Pancreas (tissue), 10 donors: Measurements from ENCODE around the gene KRT73. TPM values are rescaled to one million over a fixed set of nuclear protein-coding genes. Genes with fewer than 3 reads are reported as not detected.

Experiments used
- ATAC-seq, 4 donors: fragments of 200-7000 bp; cut with Tn5 transposase; one replicate each; pipeline versions ENCODE4 v1.8.0 to v1.9.1; 2020; ENCODE audit warnings: mild to moderate bottlenecking in 4 of 4, moderate library complexity in 4 of 4
- DNase-seq, 6 donors: peaks; one replicate each; pipeline ENCODE4 v3.0.0-alpha.2; 2020
- FAIRE-seq: peaks from 2 replicates; lab custom pipeline; 2012; peaks lifted over from hg19 to GRCh38; lab: Jason Lieb, UNC
- H3K27ac ChIP-seq, 4 donors: fragments of 200-600 bp; sonication (generic); 1 replicate in 3 of 4; 2 replicates in 1 of 4; pipeline versions ENCODE4 v1.5.0 to v1.8.0; 2020
- H3K27me3 ChIP-seq, 4 donors: fragments of 200-600 bp; one replicate each; pipeline ENCODE4 v1.8.0; 2021
- H3K36me3 ChIP-seq, 3 donors: fragments of 200-600 bp; sonication (generic) in 1 of 3; one replicate each; pipeline versions ENCODE4 v1.5.0 to v1.8.0; 2020 to 2021
- H3K4me1 ChIP-seq, 3 donors: fragments of 200-600 bp; one replicate each; pipeline ENCODE4 v1.8.0; 2021
- H3K4me3 ChIP-seq, 4 donors: fragments of 200-600 bp; sonication (generic) in 2 of 4; one replicate each; pipeline versions ENCODE4 v1.5.0 to v1.8.0; 2020 to 2021
- H3K9me3 ChIP-seq, 4 donors: fragments of 200-600 bp; one replicate each; pipeline ENCODE4 v1.8.0; 2021
- CTCF ChIP-seq, 4 donors: fragments of 200-600 bp; sonication (generic) in 3 of 4; IDR thresholded peaks; one replicate each; pipeline versions ENCODE4 v1.5.0 to v1.8.0; 2021; ENCODE audit warnings: antibody characterized with exemption in 4 of 4
- WGBS, 2 donors: extraction: QIAGEN DNeasy Blood & Tissue Kit; methylation state at CpG; one replicate each; pipeline ENCODE4 v1.1.7; 2013; 5-methylcytosine and 5-hydroxymethylcytosine counted together
- intact Hi-C, 3 donors: fragments of 100-400 bp; cut with DNase I; formaldehyde crosslinking; loops; one replicate each; pipeline versions ENCODE4 v1.11.1 to v1.14.2; 2022
- polyA plus RNA-seq, 2 donors: library from polyadenylated mRNA; stranded (reverse); fragments of 200-250 nt; gene quantifications; one replicate each; pipeline ENCODE4 v1.2.3, GENCODE V29; 2013
- total RNA-seq, 6 donors: library from RNA; stranded (reverse); fragmentation: NEBNext Ultra II Directional in 4 of 6; extraction: Animal tissue kit (Norgen Biotek cat#: 25700) in 4 of 6; gene quantifications; one replicate each; pipeline versions ENCODE4 v1.2.1 to v1.2.4, GENCODE V29; 2021 to 2023
- donor health status: healthy with polysubstance abuse.
- donor health status: DM: no; HTN: no; CAD: no; lungs with moderate emphysema.
- donor health status: DM: no; HTN: no; CAD: no.
- donor health status: control.
- donor health status: control.
- donor health status: Bipolar disorder and iron deficiency.
- donor health status: DM: yes; HTN: yes; CAD: no.
- donor health status: DM: no; HTN: no; CAD: no.
- donor health status: DM: no; HTN: no; CAD: no.
- donor health status: DM: yes; HTN: yes; CAD: no.

The KRT73 gene
- total and polyA plus RNA-seq, 8 donors, result not detected

DNA sequence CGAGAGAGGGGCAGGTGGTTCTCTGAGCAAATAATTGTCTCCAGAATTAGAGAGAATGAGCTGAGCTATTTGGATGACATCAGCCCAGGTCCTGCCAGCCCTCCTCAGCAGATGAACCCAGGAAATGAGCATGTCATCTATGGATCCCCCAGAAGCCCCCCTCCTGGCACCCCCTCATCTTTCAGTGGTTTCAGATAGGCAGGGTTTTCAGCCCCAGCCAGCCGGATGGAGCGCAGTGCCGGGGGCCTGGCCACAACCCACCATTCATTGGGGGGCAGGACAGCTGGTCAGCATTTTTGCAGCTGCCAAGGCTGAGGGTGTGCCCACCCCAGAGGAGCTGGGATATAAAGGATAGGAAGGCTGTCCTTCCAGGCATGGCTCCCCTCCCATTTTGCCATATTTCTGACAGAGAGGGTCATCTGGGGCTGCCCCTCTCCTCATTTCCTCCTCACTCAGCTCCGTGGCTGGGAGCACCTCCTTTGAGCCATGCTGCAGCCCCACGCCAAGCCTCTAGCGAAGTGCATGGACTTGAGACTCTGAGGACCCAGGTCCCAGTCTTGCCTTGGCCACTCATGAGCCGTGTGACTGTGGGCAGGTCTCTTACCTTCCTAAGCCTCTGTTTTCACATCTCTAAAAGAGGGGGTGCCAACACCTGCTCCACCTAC is 59.4 kb downstream of the KRT73 start:
- 63 to 66% methylated on average over 8 of the region's 8 CpGs for WGBS, 2 donors

More for the DNA sequence above, 59.4 kb downstream of the KRT73 start:
- no peak for TF ChIP-seq CTCF (IDR thresholded peaks at IDR 0.05)
- Histone ChIP-seq H3K27me3 (no peaks in the 10 kb centered on the region), H3K9me3 (no peaks in the 10 kb centered on the region), H3K36me3 (no peaks in the 10 kb centered on the region), H3K4me1 (no peaks in the 10 kb centered on the region), H3K4me3 (no peak overlapping the region), H3K27ac (no peak overlapping the region)
- ATAC-seq, result no peak
- intact Hi-C loops, result no loop called here
- no peak for DNase-seq
- FAIRE-seq, result no peak

Other genes starting within 250 kb of the KRT73 start
- not detected for gene KRT84, start 232.9 kb downstream of the KRT73 start, total RNA-seq
- gene KRT84, start 232.9 kb downstream of the KRT73 start, polyA plus RNA-seq, result not detected
- gene KRT82, start 212.2 kb downstream of the KRT73 start, total RNA-seq, result not detected
- gene KRT82, start 212.2 kb downstream of the KRT73 start, polyA plus RNA-seq, result not detected
- gene KRT75, start 184.2 kb downstream of the KRT73 start, total RNA-seq, result not detected
- gene KRT75, start 184.2 kb downstream of the KRT73 start, polyA plus RNA-seq, result not detected
- 1 to 10 TPM in 2 of 6 donors, under 1 TPM in 3, not detected in 1; 0.08 to 3.6 (median 0.20) TPM for gene KRT6B, start 166.4 kb downstream of the KRT73 start, total RNA-seq
- gene KRT6B, start 166.4 kb downstream of the KRT73 start, polyA plus RNA-seq, result under 1 TPM in 1 of 2 donors, not detected in 1; 0.23 TPM
- not detected for gene KRT6C, start 144.8 kb downstream of the KRT73 start, total RNA-seq
- not detected for gene KRT6C, start 144.8 kb downstream of the KRT73 start, polyA plus RNA-seq
- gene KRT6A, start 125.3 kb downstream of the KRT73 start, total RNA-seq, result 1 to 10 TPM in 1 of 6 donors, not detected in 5; 2.2 TPM
- gene KRT6A, start 125.3 kb downstream of the KRT73 start, polyA plus RNA-seq, result under 1 TPM; 0.15 to 0.82 TPM
- gene KRT5, start 98.2 kb downstream of the KRT73 start, total RNA-seq, result 1 to 10 TPM in 4 of 6 donors, under 1 TPM in 2; 0.51 to 5.8 (median 1.9) TPM
- gene KRT5, start 98.2 kb downstream of the KRT73 start, polyA plus RNA-seq, result 1 to 10 TPM; 1.5 to 1.6 TPM
- gene KRT71, start 65.4 kb downstream of the KRT73 start, total RNA-seq, result not detected
- not detected for gene KRT71, start 65.4 kb downstream of the KRT73 start, polyA plus RNA-seq
- gene KRT74, start 44.7 kb downstream of the KRT73 start, total RNA-seq, result not detected
- not detected for gene KRT74, start 44.7 kb downstream of the KRT73 start, polyA plus RNA-seq
- under 1 TPM in 1 of 6 donors, not detected in 5; 0.09 TPM for gene KRT72, start 17.1 kb downstream of the KRT73 start, total RNA-seq
- gene KRT72, start 17.1 kb downstream of the KRT73 start, polyA plus RNA-seq, result not detected
- gene KRT2, start 33.7 kb upstream of the KRT73 start, total RNA-seq, result not detected
- under 1 TPM in 1 of 2 donors, not detected in 1; 0.02 TPM for gene KRT2, start 33.7 kb upstream of the KRT73 start, polyA plus RNA-seq
- under 1 TPM in 2 of 6 donors, not detected in 4; 0.17 to 0.41 TPM for gene KRT1, start 61.8 kb upstream of the KRT73 start, total RNA-seq
- gene KRT1, start 61.8 kb upstream of the KRT73 start, polyA plus RNA-seq, result not detected
- gene KRT77, start 85.0 kb upstream of the KRT73 start, total RNA-seq, result not detected
- gene KRT77, start 85.0 kb upstream of the KRT73 start, polyA plus RNA-seq, result under 1 TPM in 1 of 2 donors, not detected in 1; 0.07 TPM
- not detected for gene KRT76, start 158.8 kb upstream of the KRT73 start, total RNA-seq
- gene KRT76, start 158.8 kb upstream of the KRT73 start, polyA plus RNA-seq, result not detected
- not detected for gene KRT3, start 177.6 kb upstream of the KRT73 start, total RNA-seq
- gene KRT3, start 177.6 kb upstream of the KRT73 start, polyA plus RNA-seq, result not detected
- under 1 TPM in 5 of 6 donors, not detected in 1; 0.09 to 0.28 (median 0.20) TPM for gene KRT4, start 195.6 kb upstream of the KRT73 start, total RNA-seq
- gene KRT4, start 195.6 kb upstream of the KRT73 start, polyA plus RNA-seq, result 1 to 10 TPM; 1.3 to 1.9 TPM
- gene KRT79, start 215.8 kb upstream of the KRT73 start, total RNA-seq, result under 1 TPM in 1 of 6 donors, not detected in 5; 0.09 TPM
- not detected for gene KRT79, start 215.8 kb upstream of the KRT73 start, polyA plus RNA-seq
- gene KRT78, start 230.4 kb upstream of the KRT73 start, total RNA-seq, result under 1 TPM in 2 of 6 donors, not detected in 4; 0.35 to 0.56 TPM
- 1 to 10 TPM in 1 of 2 donors, under 1 TPM in 1; 0.27 to 1.1 TPM for gene KRT78, start 230.4 kb upstream of the KRT73 start, polyA plus RNA-seq